ENCODE results near the gene STARD3.

- TF ChIP-seq CTCF (IDR thresholded peaks at IDR 0.05; ENCODE audit: extremely low read depth in 1 of 2, insufficient read depth in 1 of 2, low read depth in 1 of 2, low read length in 2 of 2) (no peak), POLR2A (IDR thresholded peaks at IDR 0.05; ENCODE audit: low read depth, low read length) (no peak), EZH2 (IDR thresholded peaks at IDR 0.05; ENCODE audit: borderline replicate concordance, low read depth, low read length, severe bottlenecking) (no peak), MAX (IDR thresholded peaks at IDR 0.05; ENCODE audit: insufficient read depth, insufficient read length) (no peak), POLR2AphosphoS5 (IDR thresholded peaks at IDR 0.05; ENCODE audit: insufficient read depth, low read depth, low read length) (no peak), JUN (IDR thresholded peaks at IDR 0.05; ENCODE audit: borderline replicate concordance, insufficient read depth, insufficient read length, low read depth) (no peak), MYC (IDR thresholded peaks at IDR 0.05; ENCODE audit: low read depth, low read length) (no peak), FOS (IDR thresholded peaks at IDR 0.05; ENCODE audit: borderline replicate concordance, insufficient read depth, low read length) (no peak), GATA2 (IDR thresholded peaks at IDR 0.05; ENCODE audit: insufficient read depth, insufficient read length, low read depth, low read length) (no peak)
Observed at GRCh38 chr17:39635614-39636176, 1.2 kb upstream of the STARD3 start.

All from endothelial cell of umbilical vein (primary cell).